Endothelial cell of umbilical vein (primary cell): Measurements from ENCODE around the gene SHOX. TPM values are rescaled to one million over a fixed set of nuclear protein-coding genes. Genes with fewer than 3 reads are reported as not detected.

Experiments
- BruUV-seq: library from RNA; stranded (reverse); fragments of 400-500 nt; replicated peaks from 2 replicates; lab custom pipeline; 2021; lab: Mats Ljungman, UMichigan
- CTCF ChIA-PET: fragments of 300-600, 350-600 bp; sonication (Branson Sonifier 250); formaldehyde crosslinking; loops from one replicate; lab custom pipeline; 2021; ENCODE audit warnings: antibody characterized with exemption, inconsistent platforms; lab: Charles Lee
- POLR2A ChIA-PET: fragments of 300-600, 350-600 bp; sonication (Branson Sonifier 250); formaldehyde crosslinking; loops from one replicate; lab custom pipeline; 2021; ENCODE audit warnings: antibody characterized with exemption, inconsistent platforms; lab: Charles Lee
- DNase-seq: peaks from one replicate; pipeline ENCODE4 v3.0.0-alpha.2; 2011; ENCODE audit warnings: low read depth, low spot score
- FAIRE-seq: peaks from 2 replicates; lab custom pipeline; 2011; peaks lifted over from hg19 to GRCh38; lab: Jason Lieb, UNC
- H2AFZ ChIP-seq: 2 replicates; pipeline ENCODE4 v1.6.0; 2012; ENCODE audit warnings: low read depth, low read length, control low read depth, inconsistent platforms
- H3K27ac ChIP-seq: 2 replicates; pipeline ENCODE4 v1.5.1; 2011; ENCODE audit warnings: low read depth, mild to moderate bottlenecking, control low read depth, low read length, moderate library complexity; ENCODE audit not compliant: insufficient read depth
- H3K27me3 ChIP-seq, 2 experiments: 2 replicates each; pipeline versions ENCODE4 v1.6.0 to v1.6.1; 2011; ENCODE audit warnings: low read length in 2 of 2, mixed read lengths in 1 of 2; ENCODE audit not compliant: control insufficient read depth in 2 of 2, insufficient read depth in 2 of 2
- H3K36me3 ChIP-seq, 2 experiments: 2 replicates in 1 of 2; 3 replicates in 1 of 2; pipeline ENCODE4 v1.5.1; 2011; ENCODE audit warnings: low read length in 2 of 2, mild to moderate bottlenecking in 1 of 2, moderate library complexity in 1 of 2; ENCODE audit not compliant: control insufficient read depth in 2 of 2, insufficient read depth in 2 of 2; ENCODE audit errors: extremely low read depth in 1 of 2
- H3K4me1 ChIP-seq: 3 replicates; pipeline ENCODE4 v1.5.1; 2011; ENCODE audit warnings: mild to moderate bottlenecking, low read length; ENCODE audit not compliant: control insufficient read depth, insufficient read depth; ENCODE audit errors: extremely low read depth
- H3K4me2 ChIP-seq: 2 replicates; pipeline ENCODE4 v1.6.1; 2011; ENCODE audit warnings: low read length, control low read depth, mixed read lengths; ENCODE audit not compliant: insufficient read depth
- H3K4me3 ChIP-seq, 3 experiments: fragments of 200-600 bp in 1 of 3; sonication (generic), shearing (Covaris generic) in 1 of 3; replicated peaks in 1 of 3; 2 replicates each; pipeline ENCODE4 v1.5.1; 2011 to 2016; ENCODE audit warnings: control low read depth in 3 of 3, low read length in 3 of 3, mild to moderate bottlenecking in 2 of 3, inconsistent platforms in 1 of 3, low read depth in 1 of 3, moderate library complexity in 1 of 3; ENCODE audit not compliant: insufficient read depth in 1 of 3
- H3K79me2 ChIP-seq: 2 replicates; pipeline ENCODE4 v1.6.0; 2012; ENCODE audit warnings: low read length, inconsistent platforms; ENCODE audit not compliant: control insufficient read depth, insufficient read depth
- H3K9ac ChIP-seq: replicated peaks from 2 replicates; pipeline ENCODE3; 2011; ENCODE audit warnings: low read length, control low read depth; ENCODE audit not compliant: insufficient read depth; ENCODE audit errors: extremely low read depth
- H3K9me1 ChIP-seq: replicated peaks from 3 replicates; pipeline ENCODE4 v1.6.0; 2011; ENCODE audit warnings: mild to moderate bottlenecking, low read length; ENCODE audit not compliant: control insufficient read depth, insufficient read depth; ENCODE audit errors: extremely low read depth
- H3K9me3 ChIP-seq: replicated peaks from 2 replicates; pipeline ENCODE4 v1.5.1; 2012; ENCODE audit warnings: low read length, inconsistent platforms; ENCODE audit not compliant: control insufficient read depth, insufficient read depth
- H4K20me1 ChIP-seq: replicated peaks from 2 replicates; pipeline ENCODE3; 2011; ENCODE audit warnings: mild to moderate bottlenecking, low read length; ENCODE audit not compliant: control insufficient read depth, insufficient read depth; ENCODE audit errors: extremely low read depth
- EZH2 ChIP-seq: IDR thresholded peaks from 2 replicates; pipeline ENCODE4 v1.6.1; 2012; ENCODE audit warnings: borderline replicate concordance, low read depth, mild to moderate bottlenecking, moderate library complexity, low read length, inconsistent platforms; ENCODE audit not compliant: severe bottlenecking
- FOS ChIP-seq: IDR thresholded peaks from 2 replicates; pipeline ENCODE4 v1.6.1; 2011; ENCODE audit warnings: mild to moderate bottlenecking, low read length, moderate library complexity, borderline replicate concordance; ENCODE audit not compliant: insufficient read depth
- GATA2 ChIP-seq: IDR thresholded peaks from 2 replicates; pipeline ENCODE4 v1.7.0; 2011; ENCODE audit warnings: low read depth, mild to moderate bottlenecking, moderate library complexity, mixed read lengths, low read length; ENCODE audit not compliant: insufficient read length, insufficient read depth
- JUN ChIP-seq: IDR thresholded peaks from 2 replicates; pipeline ENCODE4 v1.6.1; 2011; ENCODE audit warnings: borderline replicate concordance, low read depth; ENCODE audit not compliant: insufficient read length, insufficient read depth
- MYC ChIP-seq: IDR thresholded peaks from one replicate; pipeline ENCODE4 v1.6.1; 2011; ENCODE audit warnings: mild to moderate bottlenecking, low read depth, low read length
- POLR2A ChIP-seq: IDR thresholded peaks from 2 replicates; pipeline ENCODE4 v1.6.1; 2012; ENCODE audit warnings: low read depth, mild to moderate bottlenecking, control low read depth, low read length
- POLR2AphosphoS5 ChIP-seq: IDR thresholded peaks from 2 replicates; pipeline ENCODE4 v1.6.1; 2012; ENCODE audit warnings: low read depth, mild to moderate bottlenecking, control low read depth, low read length, moderate library complexity; ENCODE audit not compliant: insufficient read depth
- dilution Hi-C: fragments of 300-500 bp; cut with MboI; formaldehyde crosslinking; loops from one replicate; pipeline ENCODE4 v1.15.0; 2019; ENCODE audit warnings: low sequenced_read_pairs; ENCODE audit not compliant: extremely low pct_ligation_motif_present
- intact Hi-C: fragments of 100-400 bp; cut with micrococcal nuclease; formaldehyde crosslinking; loops from one replicate; pipeline ENCODE4 v1.10.0; 2022
- polyA plus RNA-seq, 4 experiments: library from polyadenylated mRNA; depleted of rRNA in 3 of 4; stranded (reverse) in 3 of 4; unstranded in 1 of 4; fragments of >200 nt; gene quantifications; 2 replicates each; pipeline versions ENCODE4 v1.2.1 to v1.2.3, GENCODE V29; 2011 to 2012; ENCODE audit warnings: missing spikeins in 1 of 4
- total RNA-seq: library from RNA; stranded (reverse); gene quantifications from 2 replicates; pipeline ENCODE4 v1.2.3, GENCODE V29; 2021
- TF ChIP-seq, protein P1 (sequence below): IDR thresholded peaks from 2 replicates; pipeline ENCODE4 v1.6.1; 2011; ENCODE audit not compliant: insufficient read depth, insufficient read length
- TF ChIP-seq, protein P2 (sequence below), 2 donors: IDR thresholded peaks; 1 replicate in 1 of 2; 2 replicates in 1 of 2; pipeline ENCODE4 v1.5.1; 2011; ENCODE audit warnings: low read length in 2 of 2, mild to moderate bottlenecking in 2 of 2, moderate library complexity in 2 of 2, control low read depth in 1 of 2, inconsistent platforms in 1 of 2, low read depth in 1 of 2; ENCODE audit not compliant: insufficient read depth in 1 of 2; ENCODE audit errors: extremely low read depth in 1 of 2

The SHOX gene
- total and polyA plus RNA-seq, 2 donors (not counting 3 experiments of a cell fraction or from before 2014, with no cell fraction given): not detected

DNA sequence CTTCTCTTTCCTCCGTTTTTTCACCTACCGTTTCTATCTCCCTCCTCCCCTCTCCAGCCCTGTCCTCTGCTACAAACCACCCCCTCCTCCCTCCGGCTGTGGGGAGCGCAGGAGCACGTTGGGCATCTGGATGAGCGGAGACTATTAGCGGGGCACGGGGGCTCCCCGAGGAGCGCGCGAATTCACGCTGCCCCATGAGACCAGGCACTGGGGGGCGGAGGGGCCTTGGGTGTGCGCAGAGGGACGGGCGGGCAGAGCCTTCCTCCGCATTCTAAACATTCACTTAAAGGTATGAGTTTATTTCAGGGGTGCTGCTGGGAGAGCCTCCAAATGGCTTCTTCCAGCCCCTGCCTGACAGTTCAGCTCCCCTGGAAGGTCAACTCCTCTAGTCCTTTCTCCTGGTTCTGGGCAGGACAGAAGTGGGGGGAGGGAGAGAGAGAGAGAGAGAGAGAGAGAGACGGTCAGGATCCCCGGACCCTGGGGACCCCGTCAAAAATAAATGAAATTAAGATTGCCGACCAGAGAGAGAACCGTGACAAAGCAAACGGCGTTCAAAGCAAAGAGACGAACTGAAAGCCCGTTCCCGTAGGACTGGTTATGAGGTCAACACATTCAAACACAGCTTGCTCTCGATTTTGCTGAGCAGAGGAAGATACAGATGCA is 5.0 kb downstream of the SHOX start:
- FAIRE-seq (no peak), DNase-seq (no peak)
- Histone ChIP-seq H3K4me1 (no peaks in the 10 kb centered on the region), H3K4me2 (no peak overlapping the region), H3K9me3 (no peaks in the 10 kb centered on the region), H3K79me2 (no peaks in the 10 kb centered on the region), H3K36me3 (no peaks in the 10 kb centered on the region), H3K9ac (no peak overlapping the region), H3K27ac (no peak overlapping the region), H4K20me1 (no peaks in the 10 kb centered on the region), H3K9me1 (no peaks in the 10 kb centered on the region), H3K4me3 (no peak overlapping the region), H2AFZ (no peak overlapping the region), H3K27me3 (peaks cover 39 to 60% of the 10 kb centered on the region in 2 experiments)
- intact Hi-C loops: no loop called here
- no TSS peak for BruUV-seq
- CTCF ChIA-PET: no interaction called here
- TF ChIP-seq, protein P1, sequence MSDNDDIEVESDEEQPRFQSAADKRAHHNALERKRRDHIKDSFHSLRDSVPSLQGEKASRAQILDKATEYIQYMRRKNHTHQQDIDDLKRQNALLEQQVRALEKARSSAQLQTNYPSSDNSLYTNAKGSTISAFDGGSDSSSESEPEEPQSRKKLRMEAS: no peak
- dilution Hi-C loops: no loop called here
- POLR2A ChIA-PET: no interaction called here

DNA sequence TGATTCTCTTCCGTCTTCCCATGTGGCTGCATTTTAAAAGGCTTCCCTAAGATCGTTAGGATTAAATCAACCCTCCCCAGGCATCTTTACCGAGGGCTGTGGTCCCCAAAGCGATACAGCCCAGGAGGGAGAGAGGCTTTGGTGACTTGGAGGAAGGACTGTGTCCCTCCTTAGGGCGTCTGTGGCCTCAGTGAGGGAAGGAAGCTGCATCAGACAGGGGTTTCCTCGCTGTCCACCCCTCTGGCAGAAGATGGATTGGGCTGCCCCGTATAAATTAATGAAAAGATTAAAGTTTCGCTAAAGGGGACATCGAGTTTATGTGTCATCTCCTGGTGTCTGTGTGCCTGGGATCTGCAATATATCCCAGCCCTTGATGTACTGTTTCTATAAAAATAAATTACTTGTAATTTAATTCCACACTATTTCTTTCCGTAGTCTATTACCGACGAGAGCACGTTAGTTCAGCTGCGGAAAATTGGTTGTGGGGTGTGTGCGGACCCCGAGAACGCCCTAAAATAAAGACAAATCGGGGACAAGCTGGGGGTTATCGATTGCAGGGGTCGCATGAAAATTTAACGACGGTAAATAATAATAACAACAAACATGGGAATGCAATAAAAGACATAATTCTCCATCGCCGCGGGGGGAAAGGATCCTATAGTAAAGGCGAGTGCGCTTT is 6.5 kb downstream of the SHOX start:
- Histone ChIP-seq H3K27ac (no peak overlapping the region), H3K36me3 (no peaks in the 10 kb centered on the region), H3K4me3 (no peak overlapping the region), H3K27me3 (peaks cover 33 to 51% of the 10 kb centered on the region in 2 experiments), H3K9me3 (no peaks in the 10 kb centered on the region), H3K4me1 (no peaks in the 10 kb centered on the region), H3K9me1 (no peaks in the 10 kb centered on the region), H2AFZ (no peak overlapping the region), H3K4me2 (no peak overlapping the region), H3K79me2 (no peaks in the 10 kb centered on the region), H4K20me1 (no peaks in the 10 kb centered on the region), H3K9ac (no peak overlapping the region)
- TF ChIP-seq POLR2A: no peak
- no peak for TF ChIP-seq MYC
- TF ChIP-seq EZH2: no peak
- TF ChIP-seq, protein P1: no peak
- TF ChIP-seq, protein P2, sequence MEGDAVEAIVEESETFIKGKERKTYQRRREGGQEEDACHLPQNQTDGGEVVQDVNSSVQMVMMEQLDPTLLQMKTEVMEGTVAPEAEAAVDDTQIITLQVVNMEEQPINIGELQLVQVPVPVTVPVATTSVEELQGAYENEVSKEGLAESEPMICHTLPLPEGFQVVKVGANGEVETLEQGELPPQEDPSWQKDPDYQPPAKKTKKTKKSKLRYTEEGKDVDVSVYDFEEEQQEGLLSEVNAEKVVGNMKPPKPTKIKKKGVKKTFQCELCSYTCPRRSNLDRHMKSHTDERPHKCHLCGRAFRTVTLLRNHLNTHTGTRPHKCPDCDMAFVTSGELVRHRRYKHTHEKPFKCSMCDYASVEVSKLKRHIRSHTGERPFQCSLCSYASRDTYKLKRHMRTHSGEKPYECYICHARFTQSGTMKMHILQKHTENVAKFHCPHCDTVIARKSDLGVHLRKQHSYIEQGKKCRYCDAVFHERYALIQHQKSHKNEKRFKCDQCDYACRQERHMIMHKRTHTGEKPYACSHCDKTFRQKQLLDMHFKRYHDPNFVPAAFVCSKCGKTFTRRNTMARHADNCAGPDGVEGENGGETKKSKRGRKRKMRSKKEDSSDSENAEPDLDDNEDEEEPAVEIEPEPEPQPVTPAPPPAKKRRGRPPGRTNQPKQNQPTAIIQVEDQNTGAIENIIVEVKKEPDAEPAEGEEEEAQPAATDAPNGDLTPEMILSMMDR (IDR thresholded peaks at IDR 0.05; ENCODE audit: extremely low read depth in 1 of 2, insufficient read depth in 1 of 2, low read depth in 1 of 2, low read length in 2 of 2): no peak
- no peak for TF ChIP-seq FOS
- no peak for TF ChIP-seq GATA2
- no peak for TF ChIP-seq JUN
- TF ChIP-seq POLR2AphosphoS5: no peak
- ChIA-PET CTCF (no interaction called here), POLR2A (no interaction called here)
- DNase-seq (no peak), FAIRE-seq (no peak)
- dilution Hi-C loops: no loop called here
- intact Hi-C loops: no loop called here
- BruUV-seq: no TSS peak
